Urothelium cell line (cell line): Measurements from ENCODE around the gene MICAL1.

Source experiments
- DNase-seq: peaks from one replicate; pipeline ENCODE4 v3.0.0; 2011; ENCODE audit warnings: low spot score, mixed read lengths
- FAIRE-seq: peaks from 2 replicates; lab custom pipeline; 2011; peaks lifted over from hg19 to GRCh38; lab: Jason Lieb, UNC

Gene MICAL1

DNA sequence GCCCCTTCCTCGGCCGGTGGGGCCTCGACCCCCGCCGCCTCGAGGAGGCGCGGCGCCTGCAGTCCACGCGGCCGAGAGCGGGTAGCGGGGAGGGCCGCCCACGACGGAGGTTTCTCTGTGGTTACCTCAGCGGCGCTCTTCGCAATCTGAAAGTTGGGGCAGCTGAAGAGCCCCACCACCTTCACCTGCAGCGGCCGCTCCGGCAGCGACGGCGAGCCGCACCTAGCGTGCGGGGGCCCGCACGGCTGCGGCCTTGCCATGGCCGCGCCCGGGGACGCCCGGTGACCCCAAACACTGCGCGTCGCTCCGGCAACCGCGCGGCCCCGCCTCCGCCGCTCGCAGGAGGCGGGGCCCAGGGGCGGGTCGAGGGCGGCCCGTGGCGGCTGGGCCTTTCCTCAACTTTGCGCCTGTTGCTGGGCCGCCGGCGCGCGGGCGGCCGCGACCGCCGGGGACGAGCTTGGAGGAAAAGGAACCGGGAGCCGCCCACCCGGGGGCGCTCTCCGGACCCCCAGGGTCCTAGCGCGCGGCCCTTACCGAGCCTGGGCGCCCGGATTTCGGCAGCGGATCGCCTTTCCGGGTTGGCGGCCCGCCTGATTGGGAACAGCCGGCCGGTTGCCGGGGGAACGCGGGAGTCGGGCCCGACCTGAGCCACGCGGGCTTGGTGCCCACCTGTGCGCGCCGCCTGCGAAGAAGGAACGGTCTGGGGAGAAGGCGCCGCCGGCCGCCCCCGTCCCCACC lies 15.1 kb downstream of the MICAL1 start, which contains the start of the genes PPIL6 and SMPD2:
PPIL6 (minus strand) TSS at position 298 of the 738 bp plus-strand sequence; CDS start at position 260, 38 bp downstream.
SMPD2 (plus strand) TSS at position 394 of the 738 bp plus-strand sequence. CDS start 398 bp downstream, outside the sequence.
- DNase-seq (peak; percentile 90), FAIRE-seq (no peak)

GRCh38 chr6:109436041-109436440 lies 19.5 kb downstream of the MICAL1 start:
- DNase-seq (no peak), FAIRE-seq (no peak)

GRCh38 chr6:109434456-109434855 lies 21.1 kb downstream of the MICAL1 start:
- no peak for FAIRE-seq
- DNase-seq, result no peak

DNA sequence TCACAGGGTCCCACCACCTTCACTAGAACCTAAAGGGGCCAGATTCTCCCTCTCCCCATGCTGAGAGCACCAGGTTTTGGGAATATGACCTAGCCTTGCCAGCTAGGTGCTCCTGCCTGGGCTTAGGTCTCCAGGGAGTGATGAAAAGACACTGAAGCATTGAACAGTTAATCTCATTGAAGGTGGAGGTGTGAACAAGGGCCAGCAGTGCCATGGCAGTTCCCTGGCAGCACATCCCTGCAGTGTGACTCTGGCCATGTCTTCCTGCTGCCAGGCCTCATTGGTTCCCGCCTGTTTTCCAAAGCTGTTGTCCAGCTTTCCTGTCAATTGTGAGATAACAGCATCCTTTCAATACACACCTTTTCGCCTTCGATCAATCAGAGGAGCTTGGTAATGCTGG lies 26.1 kb downstream of the MICAL1 start:
- FAIRE-seq (no peak), DNase-seq (no peak)

DNA sequence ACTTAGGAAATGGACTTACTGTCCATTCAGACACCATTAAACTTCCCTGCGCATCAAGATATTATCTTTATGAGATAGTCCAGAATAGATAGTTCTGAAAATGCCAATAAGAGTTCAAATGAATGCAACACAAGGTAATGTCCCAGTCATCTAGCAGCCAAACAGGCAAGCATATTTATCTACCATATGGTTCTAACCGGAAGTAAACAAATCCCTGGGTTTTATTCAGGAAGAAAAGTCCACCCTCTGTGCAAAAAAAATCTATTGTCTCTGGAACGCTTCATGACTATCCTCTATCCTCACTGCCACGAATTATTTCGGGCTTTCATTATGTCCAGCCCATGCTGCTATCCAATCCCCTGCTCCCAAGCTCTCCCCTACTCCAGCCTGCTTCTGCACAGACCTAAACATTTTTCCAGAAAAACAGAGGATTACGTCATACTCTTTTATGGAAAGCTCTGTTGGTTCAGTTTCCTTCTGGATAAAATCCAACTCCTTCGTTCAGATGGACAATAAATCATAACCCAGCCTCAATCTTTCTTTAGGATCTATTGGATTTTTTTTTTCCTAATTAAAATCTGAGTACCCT lies 26.6 kb downstream of the MICAL1 start:
- no peak for DNase-seq
- FAIRE-seq, result no peak

DNA sequence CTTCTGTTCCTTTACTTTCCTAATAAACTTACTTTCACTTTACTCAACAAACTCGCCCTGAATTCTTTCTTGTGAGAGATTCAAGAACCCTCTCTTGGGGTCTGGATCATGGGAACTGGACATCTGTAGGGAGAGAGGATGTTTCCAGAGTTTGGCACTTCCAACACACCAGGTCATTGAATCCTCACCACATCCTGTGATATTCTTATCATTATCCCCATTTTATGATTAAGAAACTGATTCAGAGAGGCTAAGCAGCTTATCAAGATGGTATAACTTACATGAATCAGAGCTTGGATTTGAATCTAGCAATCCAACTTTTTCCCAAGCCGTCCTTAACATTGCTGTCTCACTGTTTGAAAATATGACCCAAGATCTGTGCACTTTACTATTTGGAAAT lies 30.6 kb downstream of the MICAL1 start:
- FAIRE-seq, result no peak

DNA sequence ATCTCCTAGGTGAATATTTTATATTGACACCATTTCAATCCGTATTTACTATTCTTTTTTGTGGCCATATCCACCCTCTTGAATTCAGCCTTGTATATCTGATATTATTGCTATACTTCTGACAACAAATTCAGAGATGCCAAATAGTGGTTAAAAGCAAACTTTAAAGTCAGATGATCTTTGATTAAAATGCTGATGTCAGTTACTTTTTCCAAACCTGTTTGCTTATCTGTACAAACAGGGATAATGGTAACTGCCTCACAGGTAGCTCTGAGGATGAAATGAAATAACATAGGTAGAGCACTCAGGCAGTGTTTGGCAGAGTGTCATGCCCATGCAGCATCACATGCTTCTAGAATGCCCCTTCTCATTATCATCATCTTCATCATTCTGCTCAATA lies 34.4 kb downstream of the MICAL1 start:
- DNase-seq (no peak), FAIRE-seq (no peak)

More for the DNA sequence above, 30.6 kb downstream of the MICAL1 start:
- no peak for DNase-seq

GRCh38 chr6:109420751-109421150 lies 34.8 kb downstream of the MICAL1 start:
- DNase-seq, result no peak
- no peak for FAIRE-seq

DNA sequence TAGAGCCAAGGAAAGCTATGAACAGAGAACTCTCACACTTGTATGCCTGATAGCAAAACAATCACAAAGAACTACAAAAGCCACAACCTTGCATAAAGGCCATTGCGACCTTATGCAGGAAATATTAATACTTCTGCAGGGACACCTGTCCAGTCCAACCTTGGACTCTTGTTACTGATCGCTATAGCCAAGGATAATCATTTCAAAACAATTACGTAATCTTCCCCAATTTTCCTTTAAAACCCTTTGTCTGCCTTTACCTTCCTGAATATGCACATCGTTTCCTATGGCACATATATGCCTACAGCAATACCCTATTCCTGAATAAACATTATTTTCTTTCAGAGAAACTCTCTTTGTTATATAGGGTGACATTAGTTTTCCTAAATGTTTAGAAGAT lies 37.9 kb downstream of the MICAL1 start:
- FAIRE-seq, result no peak
- DNase-seq, result no peak

- FAIRE-seq, result no peak
- DNase-seq, result no peak
Observed at GRCh38 chr6:109411034-109411433, 44.5 kb downstream of the MICAL1 start.

DNA sequence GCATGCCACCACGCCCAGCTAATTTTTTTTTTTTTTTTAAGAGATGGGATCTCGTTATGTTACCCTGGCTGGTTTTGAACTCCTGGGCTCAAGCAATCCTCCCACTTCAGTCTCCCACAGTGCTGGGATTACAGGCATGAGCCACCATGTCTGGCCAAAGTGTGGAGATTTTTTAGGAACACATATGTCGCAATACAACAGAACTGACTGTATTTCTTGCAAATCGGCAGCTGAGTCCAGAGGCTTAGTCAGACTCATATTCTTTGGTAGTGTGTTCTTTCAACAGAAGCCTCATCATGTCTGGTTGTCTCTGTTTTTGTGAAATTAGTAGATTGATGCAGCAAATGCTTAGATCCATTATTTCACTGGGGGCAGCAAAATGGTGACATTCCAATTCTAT lies 49.4 kb downstream of the MICAL1 start:
- DNase-seq, result no peak

GRCh38 chr6:109397020-109397419 lies 58.6 kb downstream of the MICAL1 start:
- no peak for DNase-seq
- FAIRE-seq, result no peak

More for the DNA sequence above, 49.4 kb downstream of the MICAL1 start:
- FAIRE-seq, result no peak

GRCh38 chr6:109396046-109396718 lies 59.4 kb downstream of the MICAL1 start:
- FAIRE-seq, result no peak

More at GRCh38 chr6:109396046-109396718, 59.4 kb downstream of the MICAL1 start:
- no peak for DNase-seq
